Measurements from ENCODE around the gene FGGY.

Gene FGGY

DNA sequence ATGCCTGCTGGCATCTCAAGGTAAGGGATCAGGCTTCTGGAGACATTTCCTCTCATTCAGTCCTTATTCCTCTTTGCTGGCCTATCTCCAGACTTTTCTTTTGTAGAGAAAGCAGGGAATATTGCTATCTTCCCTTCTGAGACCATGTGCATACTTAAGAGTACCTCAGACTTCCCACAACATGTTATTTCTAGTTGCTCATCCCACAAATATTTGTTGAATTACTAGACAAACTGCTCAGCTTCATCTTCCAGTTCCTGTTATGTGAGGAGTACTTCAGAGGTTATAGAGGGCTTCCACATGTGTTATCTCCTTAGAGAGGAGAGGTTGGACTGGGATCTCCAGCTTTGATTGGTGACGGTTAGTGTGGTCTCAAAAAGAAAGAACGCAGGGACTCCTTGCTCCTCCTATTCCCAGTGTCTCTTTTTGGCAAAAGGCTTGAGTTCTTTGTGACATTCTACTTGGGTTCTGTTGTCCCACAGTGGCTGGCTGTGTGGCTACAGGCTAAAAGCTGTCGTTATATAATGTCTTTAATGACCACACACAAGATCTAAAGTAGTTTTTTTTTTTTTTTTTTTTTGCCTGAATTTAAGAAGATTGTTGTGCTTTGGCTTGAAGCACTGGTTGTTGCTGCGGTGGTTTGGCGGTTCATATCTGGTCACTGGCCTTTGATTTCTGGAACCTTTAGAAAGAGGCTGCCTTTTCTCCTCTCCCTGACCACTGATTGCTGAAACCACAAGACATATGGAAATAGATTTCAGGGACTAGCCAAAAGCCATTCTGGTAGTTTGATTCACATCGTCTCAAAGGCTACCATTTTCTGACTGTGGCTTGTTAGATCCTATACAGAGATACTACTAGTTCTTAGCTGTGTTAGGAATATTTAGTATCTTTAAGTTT lies 78.7 kb downstream of the FGGY start:
- no peaks in the 10 kb centered on the region for H3K9me2 ChIP-seq (replicated peaks; ENCODE audit: insufficient read depth, low read length)
- no peak overlapping the region for H2AFZ ChIP-seq (ENCODE audit: low read depth, low read length, severe bottlenecking)

DNA sequence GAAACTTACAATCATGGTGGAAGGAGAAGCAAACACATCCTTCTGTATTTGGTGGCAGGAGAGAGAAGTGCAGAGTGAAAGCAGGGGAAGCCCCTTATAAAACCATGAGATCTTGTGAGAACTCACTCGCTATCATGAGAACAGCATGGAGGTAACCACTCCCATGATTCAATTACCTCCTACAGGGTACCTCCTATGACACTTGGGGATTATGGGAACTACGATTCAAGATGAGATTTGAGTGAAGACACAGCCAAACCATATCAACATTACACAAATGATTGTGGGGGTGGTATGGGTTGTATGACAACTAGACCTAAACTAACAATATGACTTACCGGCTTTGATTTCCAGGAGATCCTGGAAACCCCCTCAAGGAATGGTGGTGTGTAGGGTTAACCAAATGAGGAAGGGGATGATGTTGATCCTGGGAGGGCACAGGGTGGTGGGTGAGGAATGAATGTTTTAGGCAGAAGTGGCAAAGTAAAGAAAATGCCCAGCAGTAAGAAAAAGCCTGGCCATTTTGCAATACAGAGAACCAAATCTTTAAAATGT lies 80.5 kb downstream of the FGGY start:
- Histone ChIP-seq H3K27me3 (ENCODE audit: low read length) (no peaks in the 10 kb centered on the region), H3K4me2 (ENCODE audit: low read depth, low read length, poor library complexity, severe bottlenecking) (no peak overlapping the region), H2AFZ (ENCODE audit: low read depth, low read length, severe bottlenecking) (no peak overlapping the region), H3K4me3 (ENCODE audit: insufficient read depth, low read length, poor library complexity, severe bottlenecking) (no peak overlapping the region), H3K36me3 (ENCODE audit: low read length) (no peaks in the 10 kb centered on the region), H3K79me2 (ENCODE audit: insufficient read depth, low read length) (no peaks in the 10 kb centered on the region), H4K20me1 (ENCODE audit: low read depth, low read length) (no peaks in the 10 kb centered on the region), H3K9me3 (ENCODE audit: insufficient read depth, low read length) (no peaks in the 10 kb centered on the region), H3K9ac (ENCODE audit: low read length) (no peak overlapping the region), H3K9me2 (replicated peaks; ENCODE audit: insufficient read depth, low read length) (no peaks in the 10 kb centered on the region), H3F3A (ENCODE audit: insufficient read depth) (no peaks in the 10 kb centered on the region), H3K27ac (ENCODE audit: low read depth, low read length) (no peak overlapping the region)
- TF ChIP-seq EZH2phosphoT487 (conservative IDR thresholded peaks at IDR 0.05; ENCODE audit: low read length), result no peak
- TF ChIP-seq, protein P1, sequence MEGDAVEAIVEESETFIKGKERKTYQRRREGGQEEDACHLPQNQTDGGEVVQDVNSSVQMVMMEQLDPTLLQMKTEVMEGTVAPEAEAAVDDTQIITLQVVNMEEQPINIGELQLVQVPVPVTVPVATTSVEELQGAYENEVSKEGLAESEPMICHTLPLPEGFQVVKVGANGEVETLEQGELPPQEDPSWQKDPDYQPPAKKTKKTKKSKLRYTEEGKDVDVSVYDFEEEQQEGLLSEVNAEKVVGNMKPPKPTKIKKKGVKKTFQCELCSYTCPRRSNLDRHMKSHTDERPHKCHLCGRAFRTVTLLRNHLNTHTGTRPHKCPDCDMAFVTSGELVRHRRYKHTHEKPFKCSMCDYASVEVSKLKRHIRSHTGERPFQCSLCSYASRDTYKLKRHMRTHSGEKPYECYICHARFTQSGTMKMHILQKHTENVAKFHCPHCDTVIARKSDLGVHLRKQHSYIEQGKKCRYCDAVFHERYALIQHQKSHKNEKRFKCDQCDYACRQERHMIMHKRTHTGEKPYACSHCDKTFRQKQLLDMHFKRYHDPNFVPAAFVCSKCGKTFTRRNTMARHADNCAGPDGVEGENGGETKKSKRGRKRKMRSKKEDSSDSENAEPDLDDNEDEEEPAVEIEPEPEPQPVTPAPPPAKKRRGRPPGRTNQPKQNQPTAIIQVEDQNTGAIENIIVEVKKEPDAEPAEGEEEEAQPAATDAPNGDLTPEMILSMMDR (IDR thresholded peaks at IDR 0.05; ENCODE audit: insufficient read depth, low read length, poor library complexity, severe bottlenecking), result no peak

More for the DNA sequence above, 78.7 kb downstream of the FGGY start:
- H4K20me1 ChIP-seq (ENCODE audit: low read depth, low read length), result no peaks in the 10 kb centered on the region
- H3K27ac ChIP-seq (ENCODE audit: low read depth, low read length), result no peak overlapping the region
- H3K9me3 ChIP-seq (ENCODE audit: insufficient read depth, low read length), result no peaks in the 10 kb centered on the region
- H3K4me3 ChIP-seq (ENCODE audit: insufficient read depth, low read length, poor library complexity, severe bottlenecking), result no peak overlapping the region
- H3K4me2 ChIP-seq (ENCODE audit: low read depth, low read length, poor library complexity, severe bottlenecking), result no peak overlapping the region
- H3K9ac ChIP-seq (ENCODE audit: low read length), result no peak overlapping the region
- H3K36me3 ChIP-seq (ENCODE audit: low read length), result no peaks in the 10 kb centered on the region
- no peaks in the 10 kb centered on the region for H3K79me2 ChIP-seq (ENCODE audit: insufficient read depth, low read length)
- no peak for TF ChIP-seq EZH2phosphoT487 (conservative IDR thresholded peaks at IDR 0.05; ENCODE audit: low read length)
- TF ChIP-seq, protein P1 (IDR thresholded peaks at IDR 0.05; ENCODE audit: insufficient read depth, low read length, poor library complexity, severe bottlenecking), result no peak
- no peaks in the 10 kb centered on the region for H3F3A ChIP-seq (ENCODE audit: insufficient read depth)
- H3K27me3 ChIP-seq (ENCODE audit: low read length), result no peaks in the 10 kb centered on the region

DNA sequence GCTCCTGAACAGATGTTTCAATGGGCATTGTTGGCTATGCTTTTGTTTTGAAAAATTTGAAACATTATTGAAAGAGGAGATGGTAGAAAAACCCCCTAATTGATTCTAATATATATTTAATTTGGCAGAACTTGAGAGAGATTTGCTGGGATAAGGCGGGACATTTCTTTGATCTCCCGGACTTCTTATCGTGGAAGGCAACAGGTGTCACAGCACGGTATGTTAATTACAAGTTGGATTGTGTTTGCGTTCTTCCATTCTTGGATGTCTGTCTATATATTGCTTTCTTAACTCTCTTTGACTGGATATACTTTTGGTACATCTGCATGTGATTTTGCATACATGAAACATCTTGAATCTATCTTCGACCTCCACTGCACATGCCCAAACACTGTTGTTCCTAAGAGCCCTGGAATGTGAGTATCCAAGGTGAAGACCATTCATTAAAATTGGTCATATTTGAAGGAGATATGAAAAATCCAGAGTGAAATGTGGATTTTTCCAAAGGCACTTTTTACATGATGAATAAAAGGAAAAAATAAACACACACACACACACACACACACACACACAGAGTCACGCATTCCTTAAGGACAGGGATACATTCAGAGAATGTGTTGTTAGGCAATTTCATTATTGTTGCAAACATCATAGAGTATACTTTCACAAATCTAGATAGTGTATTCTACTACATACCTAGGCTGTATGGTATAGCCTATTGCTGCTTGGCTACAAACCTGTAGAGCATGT lies 81.9 kb downstream of the FGGY start:
- H3K9ac ChIP-seq (ENCODE audit: low read length), result no peak overlapping the region
- H3K9me2 ChIP-seq (replicated peaks; ENCODE audit: insufficient read depth, low read length), result no peaks in the 10 kb centered on the region
- no peaks in the 10 kb centered on the region for H3K9me3 ChIP-seq (ENCODE audit: insufficient read depth, low read length)
- H4K20me1 ChIP-seq (ENCODE audit: low read depth, low read length), result no peaks in the 10 kb centered on the region
- no peak overlapping the region for H3K4me3 ChIP-seq (ENCODE audit: insufficient read depth, low read length, poor library complexity, severe bottlenecking)
- H3K79me2 ChIP-seq (ENCODE audit: insufficient read depth, low read length), result no peaks in the 10 kb centered on the region
- no peak overlapping the region for H2AFZ ChIP-seq (ENCODE audit: low read depth, low read length, severe bottlenecking)
- no peaks in the 10 kb centered on the region for H3K36me3 ChIP-seq (ENCODE audit: low read length)
- H3K4me2 ChIP-seq (ENCODE audit: low read depth, low read length, poor library complexity, severe bottlenecking), result no peak overlapping the region
- H3K27ac ChIP-seq (ENCODE audit: low read depth, low read length), result no peak overlapping the region
- H3K27me3 ChIP-seq (ENCODE audit: low read length), result no peaks in the 10 kb centered on the region
- TF ChIP-seq, protein P1 (IDR thresholded peaks at IDR 0.05; ENCODE audit: insufficient read depth, low read length, poor library complexity, severe bottlenecking), result no peak
- TF ChIP-seq EZH2phosphoT487 (conservative IDR thresholded peaks at IDR 0.05; ENCODE audit: low read length), result no peak
- H3F3A ChIP-seq (ENCODE audit: insufficient read depth), result no peaks in the 10 kb centered on the region
